GM23338 (cell line): ENCODE results near the gene CTNNA2.

Source experiments
- CREB1 ChIP-seq: fragments of 250-450 bp; sonication (Bioruptor Pico); IDR thresholded peaks from 2 replicates; pipeline ENCODE4 v1.5.0; 2020; ENCODE audit warnings: low read depth, mild to moderate bottlenecking, moderate library complexity
- EZH2 ChIP-seq: fragments of 200-600 bp; sonication (generic); IDR thresholded peaks from one replicate; pipeline ENCODE4 v1.8.0; 2017; ENCODE audit warnings: antibody characterized with exemption, mild to moderate bottlenecking, low read depth; ENCODE audit not compliant: unreplicated experiment
- EZH2phosphoT487 ChIP-seq: fragments of 200-600 bp; sonication (generic); IDR thresholded peaks from one replicate; pipeline ENCODE4 v1.8.1; 2018; ENCODE audit warnings: antibody characterized with exemption; ENCODE audit not compliant: unreplicated experiment
- JUNB ChIP-seq: IDR thresholded peaks from one replicate; pipeline ENCODE4 v1.6.1; 2016; ENCODE audit warnings: antibody characterized with exemption; ENCODE audit not compliant: unreplicated experiment
- NANOG ChIP-seq: IDR thresholded peaks from 2 replicates; pipeline ENCODE4 v1.6.1; 2016; ENCODE audit warnings: antibody characterized with exemption, borderline replicate concordance
- POLR2AphosphoS5 ChIP-seq: IDR thresholded peaks from 2 replicates; pipeline ENCODE4 v1.6.1; 2016; ENCODE audit warnings: antibody characterized with exemption, low read depth
- STAT1 ChIP-seq: IDR thresholded peaks from one replicate; pipeline ENCODE4 v1.6.1; 2016; ENCODE audit warnings: antibody characterized with exemption; ENCODE audit not compliant: unreplicated experiment
- TF ChIP-seq, protein P1 (sequence below), 2 experiments: fragments of 200-600 bp in 1 of 2; sonication (generic) in 1 of 2; conservative IDR thresholded peaks; 2 replicates each; pipeline versions ENCODE4 v1.5.1 to v1.6.1; 2016 to 2017; ENCODE audit warnings: antibody characterized with exemption in 2 of 2, low read depth in 2 of 2, mild to moderate bottlenecking in 2 of 2, moderate library complexity in 1 of 2
- TF ChIP-seq, protein P2 (sequence below): fragments of 250-450 bp; sonication (Bioruptor Pico); IDR thresholded peaks from 2 replicates; pipeline ENCODE4 v1.5.0; 2020; ENCODE audit warnings: mild to moderate bottlenecking, moderate library complexity

DNA sequence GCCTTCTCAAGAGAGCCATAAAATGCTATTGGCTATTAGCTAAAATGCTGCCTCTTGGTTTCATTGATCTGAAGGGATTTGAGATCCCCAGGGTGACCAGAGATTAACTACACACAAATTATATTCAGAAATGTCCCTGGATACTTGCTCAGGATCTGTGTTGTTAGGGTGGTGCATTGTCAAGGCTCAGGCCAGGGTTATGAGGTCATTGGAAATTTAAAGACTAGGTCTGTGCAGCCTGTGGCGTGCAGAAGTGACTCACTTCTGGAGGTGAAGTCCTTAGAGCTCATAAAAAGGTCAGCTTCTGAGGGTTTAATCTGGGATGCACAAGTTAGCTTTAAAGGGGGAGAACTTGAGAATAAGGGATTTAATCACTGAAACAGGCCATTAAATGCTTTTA, 768.2 kb downstream of the CTNNA2 start:
- TF ChIP-seq, protein P1, sequence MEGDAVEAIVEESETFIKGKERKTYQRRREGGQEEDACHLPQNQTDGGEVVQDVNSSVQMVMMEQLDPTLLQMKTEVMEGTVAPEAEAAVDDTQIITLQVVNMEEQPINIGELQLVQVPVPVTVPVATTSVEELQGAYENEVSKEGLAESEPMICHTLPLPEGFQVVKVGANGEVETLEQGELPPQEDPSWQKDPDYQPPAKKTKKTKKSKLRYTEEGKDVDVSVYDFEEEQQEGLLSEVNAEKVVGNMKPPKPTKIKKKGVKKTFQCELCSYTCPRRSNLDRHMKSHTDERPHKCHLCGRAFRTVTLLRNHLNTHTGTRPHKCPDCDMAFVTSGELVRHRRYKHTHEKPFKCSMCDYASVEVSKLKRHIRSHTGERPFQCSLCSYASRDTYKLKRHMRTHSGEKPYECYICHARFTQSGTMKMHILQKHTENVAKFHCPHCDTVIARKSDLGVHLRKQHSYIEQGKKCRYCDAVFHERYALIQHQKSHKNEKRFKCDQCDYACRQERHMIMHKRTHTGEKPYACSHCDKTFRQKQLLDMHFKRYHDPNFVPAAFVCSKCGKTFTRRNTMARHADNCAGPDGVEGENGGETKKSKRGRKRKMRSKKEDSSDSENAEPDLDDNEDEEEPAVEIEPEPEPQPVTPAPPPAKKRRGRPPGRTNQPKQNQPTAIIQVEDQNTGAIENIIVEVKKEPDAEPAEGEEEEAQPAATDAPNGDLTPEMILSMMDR (conservative IDR thresholded peaks at IDR 0.05; ENCODE audit: low read depth in 2 of 2), result no peak
- no peak for TF ChIP-seq EZH2phosphoT487
- TF ChIP-seq EZH2, result no peak
- TF ChIP-seq POLR2AphosphoS5, result no peak
- TF ChIP-seq NANOG, result no peak
- no peak for TF ChIP-seq STAT1
- no peak for TF ChIP-seq CREB1 (CRISPR knock-in tag)
- TF ChIP-seq JUNB, result no peak
- TF ChIP-seq, protein P2, sequence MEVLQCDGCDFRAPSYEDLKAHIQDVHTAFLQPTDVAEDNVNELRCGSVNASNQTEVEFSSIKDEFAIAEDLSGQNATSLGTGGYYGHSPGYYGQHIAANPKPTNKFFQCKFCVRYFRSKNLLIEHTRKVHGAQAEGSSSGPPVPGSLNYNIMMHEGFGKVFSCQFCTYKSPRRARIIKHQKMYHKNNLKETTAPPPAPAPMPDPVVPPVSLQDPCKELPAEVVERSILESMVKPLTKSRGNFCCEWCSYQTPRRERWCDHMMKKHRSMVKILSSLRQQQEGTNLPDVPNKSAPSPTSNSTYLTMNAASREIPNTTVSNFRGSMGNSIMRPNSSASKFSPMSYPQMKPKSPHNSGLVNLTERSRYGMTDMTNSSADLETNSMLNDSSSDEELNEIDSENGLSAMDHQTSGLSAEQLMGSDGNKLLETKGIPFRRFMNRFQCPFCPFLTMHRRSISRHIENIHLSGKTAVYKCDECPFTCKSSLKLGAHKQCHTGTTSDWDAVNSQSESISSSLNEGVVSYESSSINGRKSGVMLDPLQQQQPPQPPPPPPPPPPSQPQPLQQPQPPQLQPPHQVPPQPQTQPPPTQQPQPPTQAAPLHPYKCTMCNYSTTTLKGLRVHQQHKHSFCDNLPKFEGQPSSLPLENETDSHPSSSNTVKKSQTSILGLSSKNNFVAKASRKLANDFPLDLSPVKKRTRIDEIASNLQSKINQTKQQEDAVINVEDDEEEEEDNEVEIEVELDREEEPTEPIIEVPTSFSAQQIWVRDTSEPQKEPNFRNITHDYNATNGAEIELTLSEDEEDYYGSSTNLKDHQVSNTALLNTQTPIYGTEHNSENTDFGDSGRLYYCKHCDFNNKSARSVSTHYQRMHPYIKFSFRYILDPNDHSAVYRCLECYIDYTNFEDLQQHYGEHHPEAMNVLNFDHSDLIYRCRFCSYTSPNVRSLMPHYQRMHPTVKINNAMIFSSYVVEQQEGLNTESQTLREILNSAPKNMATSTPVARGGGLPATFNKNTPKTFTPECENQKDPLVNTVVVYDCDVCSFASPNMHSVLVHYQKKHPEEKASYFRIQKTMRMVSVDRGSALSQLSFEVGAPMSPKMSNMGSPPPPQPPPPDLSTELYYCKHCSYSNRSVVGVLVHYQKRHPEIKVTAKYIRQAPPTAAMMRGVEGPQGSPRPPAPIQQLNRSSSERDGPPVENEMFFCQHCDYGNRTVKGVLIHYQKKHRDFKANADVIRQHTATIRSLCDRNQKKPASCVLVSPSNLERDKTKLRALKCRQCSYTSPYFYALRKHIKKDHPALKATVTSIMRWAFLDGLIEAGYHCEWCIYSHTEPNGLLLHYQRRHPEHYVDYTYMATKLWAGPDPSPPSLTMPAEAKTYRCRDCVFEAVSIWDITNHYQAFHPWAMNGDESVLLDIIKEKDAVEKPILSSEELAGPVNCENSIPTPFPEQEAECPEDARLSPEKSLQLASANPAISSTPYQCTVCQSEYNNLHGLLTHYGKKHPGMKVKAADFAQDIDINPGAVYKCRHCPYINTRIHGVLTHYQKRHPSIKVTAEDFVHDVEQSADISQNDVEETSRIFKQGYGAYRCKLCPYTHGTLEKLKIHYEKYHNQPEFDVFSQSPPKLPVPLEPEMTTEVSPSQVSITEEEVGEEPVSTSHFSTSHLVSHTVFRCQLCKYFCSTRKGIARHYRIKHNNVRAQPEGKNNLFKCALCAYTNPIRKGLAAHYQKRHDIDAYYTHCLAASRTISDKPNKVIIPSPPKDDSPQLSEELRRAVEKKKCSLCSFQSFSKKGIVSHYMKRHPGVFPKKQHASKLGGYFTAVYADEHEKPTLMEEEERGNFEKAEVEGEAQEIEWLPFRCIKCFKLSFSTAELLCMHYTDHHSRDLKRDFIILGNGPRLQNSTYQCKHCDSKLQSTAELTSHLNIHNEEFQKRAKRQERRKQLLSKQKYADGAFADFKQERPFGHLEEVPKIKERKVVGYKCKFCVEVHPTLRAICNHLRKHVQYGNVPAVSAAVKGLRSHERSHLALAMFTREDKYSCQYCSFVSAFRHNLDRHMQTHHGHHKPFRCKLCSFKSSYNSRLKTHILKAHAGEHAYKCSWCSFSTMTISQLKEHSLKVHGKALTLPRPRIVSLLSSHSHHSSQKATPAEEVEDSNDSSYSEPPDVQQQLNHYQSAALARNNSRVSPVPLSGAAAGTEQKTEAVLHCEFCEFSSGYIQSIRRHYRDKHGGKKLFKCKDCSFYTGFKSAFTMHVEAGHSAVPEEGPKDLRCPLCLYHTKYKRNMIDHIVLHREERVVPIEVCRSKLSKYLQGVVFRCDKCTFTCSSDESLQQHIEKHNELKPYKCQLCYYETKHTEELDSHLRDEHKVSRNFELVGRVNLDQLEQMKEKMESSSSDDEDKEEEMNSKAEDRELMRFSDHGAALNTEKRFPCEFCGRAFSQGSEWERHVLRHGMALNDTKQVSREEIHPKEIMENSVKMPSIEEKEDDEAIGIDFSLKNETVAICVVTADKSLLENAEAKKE (CRISPR knock-in tag), result no peak
